H1 (cell line): ENCODE data around the gene ZNF14. TPM values are rescaled to one million over a fixed set of nuclear protein-coding genes. Genes with fewer than 3 reads are reported as not detected.

Experiments
- CTCF ChIA-PET: fragments of 300-600 bp; sonication (Branson Sonifier 250); formaldehyde crosslinking; loops from one replicate; lab custom pipeline; 2021; ENCODE audit not compliant: partially characterized antibody; lab: Charles Lee
- POLR2A ChIA-PET: fragments of 300-600 bp; sonication (Branson Sonifier 250); formaldehyde crosslinking; loops from one replicate; lab custom pipeline; 2021; ENCODE audit warnings: inconsistent platforms; ENCODE audit not compliant: partially characterized antibody; lab: Charles Lee
- DNase-seq, 2 experiments: peaks; one replicate each; pipeline versions ENCODE4 v3.0.0 to v3.0.0-alpha.2; 2010 to 2022; ENCODE audit warnings: low spot score in 2 of 2, low read depth in 1 of 2, mixed read lengths in 1 of 2
- FAIRE-seq: peaks from 2 replicates; lab custom pipeline; 2011; peaks lifted over from hg19 to GRCh38; lab: Jason Lieb, UNC
- H2AFZ ChIP-seq: 2 replicates; pipeline ENCODE4 v1.8.1; 2012; ENCODE audit warnings: low read length, inconsistent platforms
- H2AK5ac ChIP-seq: 2 replicates; pipeline ENCODE4 v1.6.1; 2013; ENCODE audit warnings: low read depth, low read length
- H2BK120ac ChIP-seq: replicated peaks from 2 replicates; pipeline ENCODE3; 2013; ENCODE audit warnings: low read depth, low read length, inconsistent platforms
- H2BK12ac ChIP-seq: 2 replicates; pipeline ENCODE4 v1.6.1; 2013; ENCODE audit warnings: low read depth, low read length
- H2BK15ac ChIP-seq: 2 replicates; pipeline ENCODE4 v1.6.1; 2013; ENCODE audit warnings: low read length
- H2BK20ac ChIP-seq: 2 replicates; pipeline ENCODE4 v1.6.1; 2013; ENCODE audit warnings: low read length
- H2BK5ac ChIP-seq: 2 replicates; pipeline ENCODE4 v1.6.1; 2013; ENCODE audit warnings: low read depth, low read length
- H3K14ac ChIP-seq: 2 replicates; pipeline ENCODE4 v1.6.1; 2013; ENCODE audit warnings: inconsistent platforms; ENCODE audit not compliant: insufficient read length
- H3K18ac ChIP-seq: 2 replicates; pipeline ENCODE4 v1.6.1; 2013; ENCODE audit warnings: low read length; ENCODE audit errors: extremely low read depth
- H3K23ac ChIP-seq: 2 replicates; pipeline ENCODE4 v1.6.1; 2013; ENCODE audit warnings: inconsistent platforms; ENCODE audit not compliant: insufficient read length
- H3K23me2 ChIP-seq: 2 replicates; pipeline ENCODE4 v1.6.1; 2013; ENCODE audit warnings: low read depth, low read length
- H3K27ac ChIP-seq: 2 replicates; pipeline ENCODE4 v1.6.1; 2011; ENCODE audit warnings: low read depth, low read length, inconsistent platforms
- H3K27me3 ChIP-seq, 4 experiments: replicated peaks in 1 of 4; 1 replicate in 1 of 4; 2 replicates in 3 of 4; pipeline versions ENCODE4 v1.6.1 to v1.8.1; 2011 to 2013; ENCODE audit warnings: low read length in 3 of 4, mild to moderate bottlenecking in 3 of 4, inconsistent platforms in 2 of 4, mixed read lengths in 2 of 4, moderate library complexity in 1 of 4; ENCODE audit not compliant: control insufficient read depth in 3 of 4, insufficient read depth in 3 of 4; ENCODE audit errors: extremely low read depth in 1 of 4
- H3K36me3 ChIP-seq, 4 experiments: 2 replicates each; pipeline versions ENCODE4 v1.6.1 to v1.8.1; 2011 to 2013; ENCODE audit warnings: mild to moderate bottlenecking in 4 of 4, low read length in 3 of 4, moderate library complexity in 2 of 4, control low read depth in 1 of 4, inconsistent platforms in 1 of 4; ENCODE audit not compliant: insufficient read depth in 4 of 4, control insufficient read depth in 2 of 4
- H3K4ac ChIP-seq: replicated peaks from 2 replicates; pipeline ENCODE3; 2013; ENCODE audit warnings: low read length, low read depth, mixed read lengths, inconsistent platforms; ENCODE audit not compliant: insufficient read length
- H3K4me1 ChIP-seq, 4 experiments: replicated peaks in 1 of 4; 1 replicate in 1 of 4; 2 replicates in 3 of 4; pipeline versions ENCODE4 v1.6.1 to v1.8.1; 2011 to 2013; ENCODE audit warnings: low read length in 3 of 4, inconsistent platforms in 2 of 4, mixed read lengths in 1 of 4; ENCODE audit not compliant: insufficient read depth in 4 of 4, control insufficient read depth in 3 of 4
- H3K4me2 ChIP-seq, 2 experiments: 2 replicates each; pipeline versions ENCODE4 v1.6.1 to v1.8.1; 2011 to 2013; ENCODE audit warnings: low read depth in 2 of 2, low read length in 2 of 2, control low read depth in 1 of 2, inconsistent platforms in 1 of 2, mild to moderate bottlenecking in 1 of 2; ENCODE audit not compliant: insufficient read depth in 1 of 2
- H3K4me3 ChIP-seq, 4 experiments: fragments of 200-600, 300-600 bp in 1 of 4; sonication (generic), shearing (Covaris generic), sonication (Bioruptor Twin) in 1 of 4; 2 replicates each; pipeline versions ENCODE4 v1.5.1 to v1.8.1; 2011 to 2016; ENCODE audit warnings: low read length in 4 of 4, low read depth in 3 of 4, control low read depth in 2 of 4, inconsistent platforms in 2 of 4, mild to moderate bottlenecking in 2 of 4, mixed read lengths in 1 of 4, moderate library complexity in 1 of 4; ENCODE audit not compliant: insufficient read depth in 2 of 4; ENCODE audit errors: extremely low read depth in 1 of 4
- H3K56ac ChIP-seq: replicated peaks from 2 replicates; pipeline ENCODE3; 2013; ENCODE audit warnings: low read depth, mild to moderate bottlenecking, mixed read lengths, low read length, inconsistent platforms; ENCODE audit not compliant: insufficient read length
- H3K79me1 ChIP-seq: 2 replicates; pipeline ENCODE4 v1.6.1; 2013; ENCODE audit warnings: low read depth, low read length, control low read depth
- H3K79me2 ChIP-seq, 2 experiments: 2 replicates each; pipeline versions ENCODE4 v1.6.1 to v1.8.1; 2012 to 2013; ENCODE audit warnings: low read length in 2 of 2, mild to moderate bottlenecking in 2 of 2, inconsistent platforms in 1 of 2; ENCODE audit not compliant: insufficient read depth in 2 of 2, control insufficient read depth in 1 of 2
- H3K9ac ChIP-seq, 4 experiments: replicated peaks in 1 of 4; 1 replicate in 1 of 4; 2 replicates in 3 of 4; pipeline versions ENCODE4 v1.6.1 to v1.8.1; 2011 to 2013; ENCODE audit warnings: low read depth in 3 of 4, low read length in 3 of 4, control low read depth in 2 of 4, mild to moderate bottlenecking in 2 of 4, moderate library complexity in 2 of 4, inconsistent platforms in 1 of 4; ENCODE audit errors: extremely low read depth in 1 of 4
- H3K9me3 ChIP-seq, 2 experiments: 2 replicates each; pipeline versions ENCODE4 v1.6.1 to v1.8.1; 2012 to 2013; ENCODE audit warnings: mild to moderate bottlenecking in 2 of 2, moderate library complexity in 2 of 2, control low read depth in 1 of 2, inconsistent platforms in 1 of 2, low read depth in 1 of 2, low read length in 1 of 2, mixed read lengths in 1 of 2; ENCODE audit not compliant: insufficient read depth in 2 of 2
- H4K20me1 ChIP-seq, 2 experiments: replicated peaks in 1 of 2; 2 replicates each; pipeline versions ENCODE3 to v1.8.1; 2011 to 2013; ENCODE audit warnings: inconsistent platforms in 2 of 2, low read length in 2 of 2, mild to moderate bottlenecking in 1 of 2; ENCODE audit not compliant: insufficient read depth in 2 of 2, control insufficient read depth in 1 of 2
- H4K5ac ChIP-seq: 2 replicates; pipeline ENCODE4 v1.6.1; 2013; ENCODE audit warnings: low read length, low read depth, mixed read lengths, inconsistent platforms; ENCODE audit not compliant: insufficient read length
- H4K8ac ChIP-seq: 2 replicates; pipeline ENCODE4 v1.8.0; 2013; ENCODE audit warnings: mild to moderate bottlenecking, moderate library complexity, low read length, inconsistent platforms; ENCODE audit not compliant: insufficient read depth; ENCODE audit errors: extremely low read depth
- H4K91ac ChIP-seq: replicated peaks from 2 replicates; pipeline ENCODE3; 2013; ENCODE audit warnings: low read length, mixed read lengths, inconsistent platforms; ENCODE audit not compliant: insufficient read length
- BACH1 ChIP-seq: IDR thresholded peaks from 2 replicates; pipeline ENCODE4 v1.6.1; 2012; ENCODE audit warnings: low read length, improper control_type of control experiment
- ZNF274 ChIP-seq: IDR thresholded peaks from 2 replicates; pipeline ENCODE4 v1.7.0; 2012; ENCODE audit warnings: low read length, borderline replicate concordance; ENCODE audit errors: extremely low read depth
- WGBS, 2 experiments: shearing (Covaris generic) in 1 of 2; methylation state at CpG; one replicate each; pipeline versions ENCODE4 v1.1.6 to v1.1.7; 2013 to 2015; ENCODE audit warnings: low lambda C conversion rate in 2 of 2, mixed read lengths in 2 of 2, inconsistent platforms in 1 of 2, low coverage in 1 of 2, missing lambda C conversion rate in 1 of 2; ENCODE audit not compliant: insufficient replicate concordance in 2 of 2, insufficient coverage in 1 of 2, insufficient read length in 1 of 2; ENCODE audit errors: extremely low coverage in 1 of 2, missing lambda C conversion rate in 1 of 2; 5-methylcytosine and 5-hydroxymethylcytosine counted together
- polyA plus RNA-seq, 7 experiments: library from polyadenylated mRNA; depleted of rRNA in 3 of 7; stranded (reverse) in 5 of 7; unstranded in 2 of 7; fragments of >200 nt in 5 of 7; fragments of 200-250 nt in 2 of 7; gene quantifications; 1 replicate in 5 of 7; 2 replicates in 1 of 7; 4 replicates in 1 of 7; pipeline versions ENCODE4 v1.2.1 to v1.2.3, GENCODE V29; 2011 to 2013; ENCODE audit warnings: missing spikeins in 2 of 7, mixed read lengths in 2 of 7
- total RNA-seq: library from RNA; stranded (reverse); fragmentation: NEBNext Ultra II Directional; extraction: Animal tissue kit (Norgen Biotek cat#: 25700); gene quantifications from 2 replicates; pipeline ENCODE4 v1.2.1, GENCODE V29; 2021

The ZNF14 gene
- total and polyA plus RNA-seq, 2 of the 8 experiments (the other 6 are each of a cell fraction or from before 2014, with no cell fraction given) = 1.00 to 7.4 TPM

DNA sequence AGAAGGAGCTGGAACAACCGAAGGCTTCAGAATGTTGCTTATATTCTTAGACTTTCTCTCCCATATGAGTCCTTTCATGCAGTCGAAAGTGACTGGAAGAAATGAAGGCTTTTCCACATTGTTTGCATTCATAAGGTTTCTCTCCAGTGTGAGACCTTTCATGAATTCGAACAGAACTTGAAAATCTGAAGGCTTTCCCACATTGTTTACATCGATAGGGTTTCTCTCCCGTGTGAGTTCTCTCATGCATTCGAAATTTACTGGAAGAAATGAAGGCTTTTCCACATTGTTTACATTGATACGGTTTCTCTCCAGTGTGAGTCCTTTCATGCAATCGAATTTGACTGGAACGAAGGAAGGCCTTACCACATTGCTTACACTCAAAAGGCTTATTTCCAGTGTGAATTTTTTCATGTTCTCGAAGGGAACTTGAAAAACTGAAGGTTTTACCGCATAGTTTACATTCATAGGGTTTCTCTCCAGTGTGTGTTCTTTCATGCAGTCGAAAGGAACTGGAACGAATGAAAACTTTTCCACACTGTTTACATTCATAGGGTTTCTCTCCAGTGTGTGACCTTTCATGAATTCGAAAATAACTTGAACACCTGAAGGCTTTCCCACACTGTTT lies 21.5 kb downstream of the ZNF14 start:
- H3K14ac ChIP-seq = no peak overlapping the region
- H3K23ac ChIP-seq = no peak overlapping the region
- H2BK5ac ChIP-seq = no peak overlapping the region
- H3K27me3 ChIP-seq = no peaks in the 10 kb centered on the region
- WGBS, 2 experiments = 91% methylated on average over 14 of the region's 14 CpGs; no CpG with 5 or more reads in 1 of the 2 experiments
- no peaks in the 10 kb centered on the region for H4K20me1 ChIP-seq
- FAIRE-seq (no peak), DNase-seq (no peak)
- H3K4me1 ChIP-seq = no peaks in the 10 kb centered on the region
- no peak overlapping the region for H4K5ac ChIP-seq
- no peak overlapping the region for H3K18ac ChIP-seq
- no peak overlapping the region for H2BK120ac ChIP-seq
- H3K79me2 ChIP-seq = no peaks in the 10 kb centered on the region; a peak in 1 of 4 replicates
- no peak overlapping the region for H3K27ac ChIP-seq
- H3K56ac ChIP-seq = no peak overlapping the region
- H3K9me3 ChIP-seq = peaks cover 80 to 88% of the 10 kb centered on the region in 2 experiments
- H4K8ac ChIP-seq = no peak overlapping the region
- H4K91ac ChIP-seq = no peak overlapping the region
- H3K4ac ChIP-seq = no peak overlapping the region
- H3K23me2 ChIP-seq = no peaks in the 10 kb centered on the region
- H2BK20ac ChIP-seq = no peak overlapping the region
- H3K4me3 ChIP-seq = peak overlapping the region in 1 of 4 experiments; percentile 15; a peak in 1 of 8 replicates
- H2AFZ ChIP-seq = no peak overlapping the region
- ChIA-PET CTCF (no interaction called here), POLR2A (no interaction called here)
- H2AK5ac ChIP-seq = no peak overlapping the region
- no peak overlapping the region for H2BK15ac ChIP-seq
- no peak overlapping the region for H3K4me2 ChIP-seq
- TF ChIP-seq BACH1 = no peak
- TF ChIP-seq ZNF274 = peak; percentile 72
- H3K79me1 ChIP-seq = no peaks in the 10 kb centered on the region; the same call in 1 of the 2 replicates
- H2BK12ac ChIP-seq = no peak overlapping the region
- peaks cover 10 to 64% (median 35%) of the 10 kb centered on the region in 4 experiments for H3K36me3 ChIP-seq
- H3K9ac ChIP-seq = no peak overlapping the region
